ENCODE results near the gene COPS7A. TPM values are rescaled to one million over a fixed set of nuclear protein-coding genes. Genes with fewer than 3 reads are reported as not detected.

COPS7A gene
- total RNA-seq, 1 donor from 2014 or later: 35.8 TPM

DNA sequence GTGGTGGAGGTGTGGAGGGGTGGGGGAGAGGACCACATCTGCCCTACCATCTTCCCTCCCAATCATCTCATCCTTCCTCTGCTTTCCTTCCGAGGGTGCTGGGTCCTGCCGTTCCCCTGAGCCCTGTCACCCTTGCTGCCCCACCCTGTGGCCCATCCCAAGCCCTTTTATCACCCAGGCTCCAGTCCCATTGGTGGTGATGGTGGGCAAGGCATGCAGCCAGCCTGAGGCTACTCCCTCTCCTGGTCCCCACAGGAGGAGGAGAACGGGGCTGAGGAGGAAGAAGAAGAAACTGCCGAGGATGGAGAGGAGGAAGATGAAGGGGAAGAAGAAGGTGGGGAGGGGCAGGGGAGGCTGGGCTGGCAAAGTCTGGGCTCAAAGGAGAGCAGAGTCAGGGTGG is 45.8 kb downstream of the COPS7A start:
- no peak for DNase-seq (ENCODE audit: low read depth in 2 of 2)

DNA sequence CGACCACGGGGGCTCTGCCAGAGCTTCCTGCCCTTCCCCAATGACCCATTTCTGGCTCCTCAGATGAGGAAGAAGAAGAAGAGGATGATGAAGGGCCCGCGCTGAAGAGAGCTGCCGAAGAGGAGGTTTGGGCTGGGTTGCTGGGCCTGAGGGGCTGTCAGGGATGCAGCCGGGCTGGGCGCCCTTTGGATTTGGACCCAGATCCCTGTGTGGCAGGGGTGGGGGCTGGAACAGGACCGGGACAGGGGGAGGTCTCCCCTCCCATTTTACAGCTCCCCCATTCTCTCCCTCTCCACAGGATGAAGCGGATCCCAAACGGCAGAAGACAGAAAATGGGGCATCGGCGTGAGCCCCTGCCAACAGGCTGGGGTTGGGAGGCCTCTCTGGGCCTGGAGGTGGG is 46.2 kb downstream of the COPS7A start:
- no peak for DNase-seq (ENCODE audit: low read depth in 2 of 2)

GRCh38 chr12:6770600-6770999 is 46.8 kb downstream of the COPS7A start:
- no peak for DNase-seq (ENCODE audit: low read depth in 2 of 2)

GRCh38 chr12:6771091-6771495 is 47.2 kb downstream of the COPS7A start:
- DNase-seq (ENCODE audit: low read depth in 2 of 2): peak; percentile 50 to 85

- no peak for DNase-seq (ENCODE audit: low read depth in 2 of 2)
Observed at GRCh38 chr12:6771509-6772330, 47.9 kb downstream of the COPS7A start.

- DNase-seq (ENCODE audit: low read depth in 2 of 2): no peak
Observed at GRCh38 chr12:6772331-6772695, 48.5 kb downstream of the COPS7A start, which contains the start of gene LAG3. Gene LAG3 (plus strand): TSS chr12:6772520. CDS start chr12:6772853, 333 bp downstream.

DNA sequence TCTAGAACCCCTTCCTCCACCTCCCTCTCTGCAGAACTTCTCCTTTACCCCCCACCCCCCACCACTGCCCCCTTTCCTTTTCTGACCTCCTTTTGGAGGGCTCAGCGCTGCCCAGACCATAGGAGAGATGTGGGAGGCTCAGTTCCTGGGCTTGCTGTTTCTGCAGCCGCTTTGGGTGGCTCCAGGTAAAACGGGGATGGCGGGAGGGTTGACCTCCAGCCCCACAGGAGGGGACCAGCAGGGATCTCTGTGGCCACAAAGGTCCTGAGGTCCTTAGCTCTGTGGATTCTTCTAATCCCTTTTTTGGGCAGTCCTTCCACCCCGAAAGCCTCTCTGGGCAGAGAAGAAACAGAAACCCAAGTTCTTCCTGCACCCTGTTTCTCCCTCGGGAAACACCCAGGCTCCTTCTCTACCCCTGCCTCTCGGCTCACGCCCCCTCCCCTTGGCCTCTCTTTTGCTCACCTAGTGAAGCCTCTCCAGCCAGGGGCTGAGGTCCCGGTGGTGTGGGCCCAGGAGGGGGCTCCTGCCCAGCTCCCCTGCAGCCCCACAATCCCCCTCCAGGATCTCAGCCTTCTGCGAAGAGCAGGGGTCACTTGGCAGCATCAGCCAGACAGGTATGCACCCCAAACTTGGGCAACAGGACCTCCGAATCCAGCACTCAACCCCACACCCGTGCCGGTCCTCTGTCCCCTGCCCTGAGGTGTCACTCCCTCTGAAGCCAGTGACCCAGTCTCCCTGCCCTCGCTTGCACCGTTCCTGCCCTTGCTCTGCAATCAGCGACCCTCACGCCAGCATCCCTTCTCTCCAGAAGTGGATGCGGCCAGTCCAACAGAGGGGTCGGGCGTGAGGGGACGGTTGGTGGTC is 49.1 kb downstream of the COPS7A start:
- no peak for DNase-seq (ENCODE audit: low read depth in 2 of 2)

DNA sequence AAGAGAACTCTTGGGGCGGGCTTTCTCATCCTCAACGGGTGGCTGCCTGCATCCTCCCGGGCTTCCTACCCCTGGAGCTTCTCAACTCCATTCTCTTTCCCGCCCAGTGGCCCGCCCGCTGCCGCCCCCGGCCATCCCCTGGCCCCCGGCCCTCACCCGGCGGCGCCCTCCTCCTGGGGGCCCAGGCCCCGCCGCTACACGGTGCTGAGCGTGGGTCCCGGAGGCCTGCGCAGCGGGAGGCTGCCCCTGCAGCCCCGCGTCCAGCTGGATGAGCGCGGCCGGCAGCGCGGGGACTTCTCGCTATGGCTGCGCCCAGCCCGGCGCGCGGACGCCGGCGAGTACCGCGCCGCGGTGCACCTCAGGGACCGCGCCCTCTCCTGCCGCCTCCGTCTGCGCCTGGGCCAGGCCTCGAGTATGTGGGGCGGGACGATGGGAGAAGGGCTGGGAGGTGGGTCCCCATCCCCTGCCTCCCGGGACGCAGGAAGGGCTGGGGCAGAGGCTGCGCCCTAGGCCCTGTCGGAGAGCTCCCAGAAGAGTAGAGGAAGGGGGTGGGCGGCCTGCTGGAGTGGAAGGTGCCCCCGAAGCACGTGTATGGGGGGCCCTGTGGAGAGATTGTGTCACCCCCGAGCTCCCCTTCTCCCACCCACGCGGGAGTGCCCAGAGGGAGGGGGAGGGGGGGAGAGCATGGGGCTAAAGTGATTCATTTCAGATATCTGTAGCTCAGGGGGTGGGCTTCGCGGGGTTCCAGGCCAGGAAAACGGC is 49.9 kb downstream of the COPS7A start:
- DNase-seq (ENCODE audit: low read depth in 2 of 2): no peak

GRCh38 chr12:6774499-6775062 is 50.7 kb downstream of the COPS7A start:
- DNase-seq (ENCODE audit: low read depth in 2 of 2): no peak

GRCh38 chr12:6775185-6776174 is 51.6 kb downstream of the COPS7A start:
- DNase-seq (ENCODE audit: low read depth in 2 of 2): no peak

- no peak for DNase-seq (ENCODE audit: low read depth in 2 of 2)
Observed at GRCh38 chr12:6777386-6777785, 53.5 kb downstream of the COPS7A start.

DNA sequence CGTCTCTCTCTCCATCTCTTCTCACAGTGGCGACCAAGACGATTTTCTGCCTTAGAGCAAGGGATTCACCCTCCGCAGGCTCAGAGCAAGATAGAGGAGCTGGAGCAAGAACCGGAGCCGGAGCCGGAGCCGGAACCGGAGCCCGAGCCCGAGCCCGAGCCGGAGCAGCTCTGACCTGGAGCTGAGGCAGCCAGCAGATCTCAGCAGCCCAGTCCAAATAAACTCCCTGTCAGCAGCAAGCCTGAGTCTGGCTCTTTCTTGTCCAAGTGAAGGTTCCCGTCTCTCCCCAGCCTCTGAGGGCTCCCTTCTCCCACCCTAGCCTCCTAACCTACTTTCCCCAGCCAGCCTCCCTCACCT is 54.3 kb downstream of the COPS7A start:
- DNase-seq (ENCODE audit: low read depth in 2 of 2): no peak

- peak; percentile 71 to 92 for DNase-seq (ENCODE audit: low read depth in 2 of 2)
Observed at GRCh38 chr12:6778574-6779550, 55.0 kb downstream of the COPS7A start.

DNA sequence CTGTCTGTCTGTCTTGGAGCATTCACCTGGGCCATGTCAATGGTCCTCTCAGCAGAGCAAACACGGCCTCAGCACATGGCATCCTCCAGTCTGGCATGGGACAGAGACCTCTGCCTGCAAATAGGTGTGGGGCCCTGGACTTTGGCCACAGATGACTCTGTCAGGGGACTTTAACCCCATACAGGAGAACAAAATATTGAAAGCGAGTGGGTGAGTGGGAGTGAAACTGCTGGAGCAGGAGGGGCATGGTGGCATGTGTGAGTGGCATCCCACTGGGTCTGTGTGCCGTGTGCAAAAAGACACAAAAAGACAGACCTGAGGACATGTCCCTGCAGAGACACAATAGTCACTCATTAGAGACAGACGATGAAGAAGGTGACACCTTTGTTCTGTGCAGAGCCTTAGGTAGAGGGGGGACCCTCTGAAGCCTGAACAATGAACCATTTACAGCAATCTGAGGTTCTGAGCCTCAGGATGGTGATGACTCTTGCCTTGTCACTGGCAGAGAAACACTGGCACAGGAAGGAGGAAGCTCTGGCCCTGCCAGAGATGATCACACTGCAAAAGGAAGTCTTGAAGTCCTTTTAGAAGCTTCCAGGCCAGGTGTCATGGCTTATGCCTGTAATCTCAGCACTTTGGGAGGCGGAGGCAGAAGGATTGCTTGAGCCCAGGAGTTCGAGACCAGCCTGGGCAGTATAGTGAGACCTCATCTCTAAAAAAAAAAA is 56.0 kb downstream of the COPS7A start:
- DNase-seq (ENCODE audit: low read depth in 2 of 2): no peak

DNA sequence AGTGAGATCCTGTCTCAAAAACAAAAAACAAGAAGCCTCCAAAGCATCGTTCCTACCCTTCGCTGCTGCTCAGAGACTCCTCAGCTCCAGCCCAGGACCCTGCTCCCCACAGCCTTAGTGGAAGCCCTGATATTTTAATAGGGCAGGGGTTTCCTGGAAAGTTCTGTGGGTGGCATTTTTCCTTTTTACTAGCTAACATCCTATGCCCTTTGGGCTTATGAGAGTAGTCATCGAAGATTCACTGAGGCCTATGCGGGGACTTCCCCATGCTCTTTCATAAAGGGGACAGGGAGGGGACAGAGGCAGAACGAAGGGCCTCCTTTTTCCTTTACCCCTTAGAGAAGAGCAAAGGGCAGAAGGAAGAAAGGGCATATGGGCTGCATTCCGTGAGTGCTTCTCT is 56.7 kb downstream of the COPS7A start:
- no peak for DNase-seq (ENCODE audit: low read depth in 2 of 2)
